HG03095 (cell line): ENCODE data around the gene NINJ1.
"Not testable (repeated sequence)": the region's sequence is repeated elsewhere in the genome, so short reads cannot be mapped to it uniquely, and the experiment has no call there.

Source experiments
- ATAC-seq: cut with Tn5 transposase; IDR thresholded peaks from one replicate; pipeline ENCODE4 v1.9.1; 2021; ENCODE audit warnings: moderate library complexity; ENCODE audit not compliant: unreplicated experiment

The NINJ1 gene

DNA sequence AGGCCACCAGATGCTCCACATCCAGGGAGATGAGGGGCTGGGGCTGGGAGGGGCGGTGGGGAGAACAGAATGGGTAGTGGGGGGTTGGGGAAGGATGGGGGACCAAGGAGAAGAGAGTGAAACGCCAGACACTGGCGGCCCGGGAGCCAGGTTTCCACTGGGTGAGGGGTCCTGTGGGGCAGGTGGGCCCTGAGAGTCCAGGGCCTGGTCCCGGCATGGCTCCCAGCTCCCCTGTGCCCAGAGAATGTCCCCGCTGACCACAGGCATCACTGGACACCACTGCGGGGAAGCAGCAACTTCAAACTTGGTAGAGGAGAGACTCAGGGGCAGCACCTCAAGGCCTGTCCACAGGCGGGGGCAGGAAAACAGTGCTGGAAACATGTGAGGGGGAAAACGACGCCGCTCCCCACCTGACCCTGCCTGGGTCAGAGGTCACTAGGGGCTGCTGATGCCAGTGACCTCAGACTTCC is 13.2 kb downstream of the NINJ1 start:
- no peak for ATAC-seq

DNA sequence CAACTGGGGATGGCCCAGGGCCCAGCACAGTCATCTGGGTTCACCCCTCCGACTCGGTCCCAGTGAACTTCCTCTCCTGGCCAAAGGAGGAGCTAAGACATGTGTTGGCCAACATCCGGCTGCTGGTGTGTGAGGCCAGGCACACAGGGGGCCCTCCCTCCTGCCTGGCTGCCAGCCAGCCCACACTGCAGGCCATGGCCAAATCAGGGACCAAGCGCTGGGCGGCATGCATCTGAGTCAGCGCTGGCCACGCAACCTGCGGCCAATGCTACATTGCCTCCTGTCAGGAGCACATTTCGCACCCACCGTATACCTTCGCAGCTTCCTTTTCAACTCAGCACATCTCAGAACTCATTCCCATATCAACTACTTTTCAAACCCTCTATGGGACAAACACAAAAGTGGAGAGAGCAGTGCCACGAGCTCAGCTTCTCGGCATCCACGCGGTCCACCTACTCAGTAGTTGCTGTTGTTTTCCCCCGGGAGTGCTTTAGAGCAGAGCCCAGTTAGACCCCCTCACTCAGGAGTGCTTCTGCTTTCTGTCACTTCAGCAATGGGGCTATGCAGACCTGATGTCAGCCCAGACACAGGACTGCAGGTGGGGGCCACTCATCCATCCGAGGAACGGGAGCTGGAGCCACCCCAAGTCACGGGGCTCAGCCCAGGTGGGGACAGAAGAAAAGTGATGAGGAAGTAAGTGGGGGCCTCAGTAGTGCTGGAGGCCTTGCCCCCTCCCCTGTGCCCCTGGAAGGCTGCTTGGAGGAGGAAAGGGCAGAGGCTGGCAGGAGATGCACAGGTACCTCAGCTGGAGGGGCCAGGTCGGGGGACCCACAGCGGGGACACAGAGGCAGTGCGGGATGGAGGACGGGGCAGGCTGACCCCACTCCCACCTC is 13.9 kb downstream of the NINJ1 start:
- peak; percentile 85 for ATAC-seq

DNA sequence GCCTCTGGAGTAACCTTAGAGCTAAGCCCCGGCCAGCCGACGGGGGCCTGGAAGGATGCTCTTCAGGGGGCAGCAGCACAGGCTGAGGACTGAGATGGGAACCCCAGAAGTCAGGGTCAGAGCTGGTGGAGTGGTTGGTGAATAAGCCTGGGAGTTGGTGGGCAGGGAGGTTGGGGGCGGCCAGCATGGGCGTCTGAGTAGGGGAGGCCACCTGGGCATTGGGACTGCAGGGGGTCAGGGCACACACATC is 14.4 kb downstream of the NINJ1 start:
- no peak for ATAC-seq

GRCh38 chr9:93118863-93119702 is 15.0 kb downstream of the NINJ1 start:
- ATAC-seq, result no peak

DNA sequence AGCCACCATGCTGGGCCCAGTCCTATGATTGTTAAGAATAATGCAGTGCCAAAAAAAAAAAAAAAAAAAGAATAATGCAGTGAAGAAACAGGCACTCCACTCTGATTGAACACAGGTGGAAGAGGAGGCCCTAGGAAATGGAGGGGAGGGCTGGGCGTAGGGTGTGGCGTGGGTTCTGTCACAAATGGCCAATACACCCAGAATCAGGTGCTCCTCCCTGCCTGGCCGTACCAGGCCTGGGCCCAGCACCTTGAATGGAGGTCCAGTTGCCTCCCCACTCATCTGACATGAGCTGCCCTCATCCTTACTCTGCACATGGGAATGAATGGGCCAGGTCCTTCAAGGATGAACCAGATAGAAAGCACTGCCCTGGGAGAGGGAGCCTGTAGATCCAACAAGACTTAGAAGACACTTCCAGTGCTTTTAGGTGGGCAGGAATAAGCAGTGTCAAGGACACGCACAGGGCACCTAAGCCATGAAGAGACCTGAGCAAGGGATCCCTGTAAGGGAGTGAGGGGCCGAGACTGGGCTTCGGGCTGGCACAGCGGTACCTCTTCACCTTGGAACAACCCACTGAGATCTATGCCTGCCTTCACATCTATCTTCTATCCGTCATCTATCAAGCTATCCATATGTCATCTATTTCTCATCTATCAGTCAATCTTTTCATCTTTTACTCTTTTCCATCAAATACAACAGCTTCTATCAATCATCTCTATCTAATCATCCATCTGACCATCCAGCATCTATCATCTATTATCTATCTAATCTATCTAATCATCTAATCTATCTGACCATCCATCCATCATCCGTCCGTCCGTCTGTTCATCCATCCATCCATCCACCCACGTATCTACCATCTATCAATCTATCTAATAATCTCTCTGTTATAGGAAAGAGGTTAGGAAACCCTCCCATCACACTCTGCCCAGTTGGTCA is 15.9 kb downstream of the NINJ1 start:
- ATAC-seq, result no peak

DNA sequence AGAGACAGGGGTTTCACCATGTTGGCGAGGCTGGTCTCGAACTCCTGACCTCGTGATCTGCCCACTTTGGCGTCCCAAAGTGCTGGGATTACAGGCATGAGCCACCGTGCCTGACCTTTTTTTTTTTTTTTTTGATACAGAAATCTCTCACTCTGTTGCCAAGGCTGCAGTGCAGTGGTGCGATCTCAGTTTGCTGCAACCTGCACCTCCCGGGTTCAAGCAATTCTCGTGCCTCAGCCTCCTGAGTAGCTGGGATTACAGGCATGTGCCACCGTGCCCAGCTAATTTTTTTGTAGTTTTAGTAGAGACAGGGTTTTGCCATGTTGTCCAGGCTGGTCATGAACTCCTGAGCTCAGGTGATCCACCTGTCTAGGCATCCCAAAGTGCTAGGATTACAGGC is 16.5 kb downstream of the NINJ1 start:
- not testable (repeated sequence) for ATAC-seq

GRCh38 chr9:93116072-93116961 is 17.7 kb downstream of the NINJ1 start:
- no peak for ATAC-seq

- no peak for ATAC-seq
Measured at GRCh38 chr9:93115486-93116071, 18.5 kb downstream of the NINJ1 start.

DNA sequence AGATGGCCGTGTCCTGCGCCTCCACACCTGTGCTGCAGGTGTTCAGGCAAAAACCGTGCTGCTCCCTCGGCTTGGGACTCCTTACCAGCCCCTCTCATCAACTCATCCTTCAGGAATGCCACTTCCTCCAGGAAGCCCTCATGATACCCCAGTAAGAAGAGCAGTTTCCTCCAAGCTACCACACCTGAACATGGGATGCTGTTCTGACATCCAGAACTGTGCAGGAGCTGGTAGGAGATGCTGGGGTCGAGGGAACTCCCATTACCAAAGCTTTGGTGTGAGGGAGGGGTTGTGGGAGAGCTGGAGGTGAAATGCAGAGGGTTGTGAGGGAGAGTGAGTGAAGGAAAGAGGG is 19.1 kb downstream of the NINJ1 start:
- ATAC-seq, result no peak

DNA sequence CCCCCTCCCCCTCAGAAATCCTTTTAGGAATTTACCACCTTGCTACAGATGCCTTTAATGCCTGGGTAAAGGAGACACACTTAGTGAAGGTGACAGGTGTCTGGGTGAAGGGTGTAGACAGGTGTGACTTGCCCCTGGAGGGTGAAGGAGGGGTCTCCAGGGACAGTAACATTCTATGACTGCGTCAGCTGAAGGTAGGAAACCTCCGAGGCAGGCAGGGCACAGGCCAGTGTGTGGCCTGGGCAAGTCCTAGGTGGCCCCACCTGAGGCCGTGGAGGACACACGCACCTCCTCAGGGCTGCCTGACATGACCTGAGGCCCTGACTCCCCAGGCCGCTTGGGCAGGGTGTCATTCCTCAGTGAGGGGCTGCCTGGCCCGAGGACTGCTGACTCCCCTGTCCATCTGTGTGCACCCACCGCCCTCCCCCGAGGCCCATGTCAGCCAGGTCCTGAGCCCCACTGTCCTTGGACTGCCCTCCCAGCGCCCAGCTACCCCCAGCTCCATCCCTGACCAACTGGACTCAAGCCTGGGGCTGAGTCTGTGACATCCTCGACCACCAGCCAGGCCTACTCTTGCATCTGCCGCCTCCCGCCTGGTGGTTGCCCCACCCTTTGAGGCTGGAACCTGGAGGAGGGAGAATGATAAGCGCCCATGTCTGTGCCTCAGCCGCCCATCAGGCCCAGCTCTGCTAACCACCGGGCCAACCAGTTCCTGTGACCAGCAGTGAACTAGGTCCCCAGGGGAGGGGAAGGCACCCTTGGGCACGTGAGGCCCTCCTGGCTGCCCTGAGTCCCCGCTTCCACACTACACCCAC is 19.7 kb downstream of the NINJ1 start:
- ATAC-seq, result no peak

DNA sequence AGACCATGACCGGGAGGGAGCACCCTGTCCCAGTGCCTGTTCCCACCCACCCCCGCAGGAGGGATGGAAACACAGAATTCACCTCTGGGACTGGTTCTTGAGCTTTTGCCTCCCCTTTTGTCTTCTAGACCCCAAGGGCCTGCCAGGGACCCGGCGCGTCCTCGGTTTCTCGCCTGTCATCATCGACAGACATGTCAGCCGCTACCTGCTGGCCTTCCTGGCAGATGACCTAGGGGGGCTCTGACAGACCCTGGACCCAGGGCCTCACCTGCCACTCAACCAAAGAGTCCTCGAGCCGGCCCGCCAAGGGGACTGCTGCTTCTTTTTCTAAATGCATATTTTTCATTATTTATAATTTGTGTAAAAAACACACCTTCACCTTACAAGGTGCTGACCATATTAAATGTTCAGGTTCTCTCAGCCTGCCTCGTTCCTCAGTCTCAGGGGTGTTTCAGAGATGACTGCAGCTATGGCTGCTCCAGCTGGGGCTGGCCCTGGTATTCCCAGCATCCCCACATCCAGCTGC is 21.1 kb downstream of the NINJ1 start:
- ATAC-seq, result no peak

GRCh38 chr9:93112116-93112863 is 21.8 kb downstream of the NINJ1 start:
- ATAC-seq, result no peak

GRCh38 chr9:93111371-93112115 is 22.5 kb downstream of the NINJ1 start:
- no peak for ATAC-seq

GRCh38 chr9:93111001-93111370 is 23.1 kb downstream of the NINJ1 start:
- no peak for ATAC-seq

- ATAC-seq, result no peak
Measured at GRCh38 chr9:93110311-93110855, 23.7 kb downstream of the NINJ1 start.

GRCh38 chr9:93108291-93109041 is 25.6 kb downstream of the NINJ1 start:
- ATAC-seq, result no peak
